ENCODE measurements around the gene HNRNPA2B1. TPM values are rescaled to one million over a fixed set of nuclear protein-coding genes. Genes with fewer than 3 reads are reported as not detected.

The HNRNPA2B1 gene
- total RNA-seq, 1 experiment from 2014 or later: 1,137 TPM

GRCh38 chr7:26227987-26228386, 27.4 kb upstream of the HNRNPA2B1 start:
- no peak overlapping the region for H3T11ph ChIP-seq (ENCODE audit: low read length)

More at GRCh38 chr7:26227987-26228386, 27.4 kb upstream of the HNRNPA2B1 start:
- H3K14ac ChIP-seq (ENCODE audit: insufficient read depth, low read length): no peak overlapping the region
- no peak overlapping the region for H2BK12ac ChIP-seq (ENCODE audit: insufficient read length, low read depth, low read length)
- H3K27ac ChIP-seq (ENCODE audit: insufficient read length, low read depth, low read length): no peak overlapping the region
- no peak overlapping the region for H2BK15ac ChIP-seq (ENCODE audit: low read depth, low read length)
- no peak overlapping the region for H2BK5ac ChIP-seq (ENCODE audit: insufficient read length, low read length)
- no peaks in the 10 kb centered on the region for H3K79me2 ChIP-seq (ENCODE audit: insufficient read depth, low read length)
- no peak overlapping the region for H4K8ac ChIP-seq (replicated peaks; ENCODE audit: insufficient read length, low read depth, low read length)
- no peak overlapping the region for H2AK5ac ChIP-seq (ENCODE audit: insufficient read length, low read length)
- H3K27me3 ChIP-seq (ENCODE audit: insufficient read depth, low read length): no peaks in the 10 kb centered on the region
- H4K20me1 ChIP-seq (ENCODE audit: control insufficient read depth, insufficient read depth, insufficient read length): no peaks in the 10 kb centered on the region
- H3K27me3 Mint-ChIP-seq (ENCODE audit: low read depth): no peaks in the 10 kb centered on the region; the same call in 1 of the 2 replicates
- no peaks in the 10 kb centered on the region for H3K4me1 ChIP-seq (ENCODE audit: insufficient read depth, low read length)
- H3K9me3 Mint-ChIP-seq: peaks cover 8 to 13% of the 10 kb centered on the region in 2 experiments; a peak in 4 of 5 replicates
- no peak overlapping the region for H4K5ac ChIP-seq (ENCODE audit: insufficient read length, low read depth, low read length)
- no peak overlapping the region for H3K27ac Mint-ChIP-seq
- H2AFZ ChIP-seq (ENCODE audit: low read length): no peak overlapping the region
- H3K9me3 ChIP-seq (ENCODE audit: control insufficient read depth, low read depth, low read length): no peaks in the 10 kb centered on the region
- H3K4me1 Mint-ChIP-seq: no peaks in the 10 kb centered on the region
- no peaks in the 10 kb centered on the region for H3K79me1 ChIP-seq (ENCODE audit: insufficient read depth, low read depth, low read length, poor library complexity, severe bottlenecking)
- H3K23me2 ChIP-seq (ENCODE audit: insufficient read length, low read depth, low read length, poor library complexity, severe bottlenecking): no peaks in the 10 kb centered on the region
- H3K4me2 ChIP-seq (ENCODE audit: insufficient read depth, insufficient read length, low read length): no peak overlapping the region
- TF ChIP-seq, protein P1, sequence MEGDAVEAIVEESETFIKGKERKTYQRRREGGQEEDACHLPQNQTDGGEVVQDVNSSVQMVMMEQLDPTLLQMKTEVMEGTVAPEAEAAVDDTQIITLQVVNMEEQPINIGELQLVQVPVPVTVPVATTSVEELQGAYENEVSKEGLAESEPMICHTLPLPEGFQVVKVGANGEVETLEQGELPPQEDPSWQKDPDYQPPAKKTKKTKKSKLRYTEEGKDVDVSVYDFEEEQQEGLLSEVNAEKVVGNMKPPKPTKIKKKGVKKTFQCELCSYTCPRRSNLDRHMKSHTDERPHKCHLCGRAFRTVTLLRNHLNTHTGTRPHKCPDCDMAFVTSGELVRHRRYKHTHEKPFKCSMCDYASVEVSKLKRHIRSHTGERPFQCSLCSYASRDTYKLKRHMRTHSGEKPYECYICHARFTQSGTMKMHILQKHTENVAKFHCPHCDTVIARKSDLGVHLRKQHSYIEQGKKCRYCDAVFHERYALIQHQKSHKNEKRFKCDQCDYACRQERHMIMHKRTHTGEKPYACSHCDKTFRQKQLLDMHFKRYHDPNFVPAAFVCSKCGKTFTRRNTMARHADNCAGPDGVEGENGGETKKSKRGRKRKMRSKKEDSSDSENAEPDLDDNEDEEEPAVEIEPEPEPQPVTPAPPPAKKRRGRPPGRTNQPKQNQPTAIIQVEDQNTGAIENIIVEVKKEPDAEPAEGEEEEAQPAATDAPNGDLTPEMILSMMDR (conservative IDR thresholded peaks at IDR 0.05): no peak
- H3K23ac ChIP-seq (ENCODE audit: insufficient read length, low read depth, low read length): no peak overlapping the region
- no peak overlapping the region for H2BK120ac ChIP-seq (ENCODE audit: low read depth, low read length, poor library complexity, severe bottlenecking)
- WGBS (ENCODE audit: extremely low coverage, insufficient read length, low lambda C conversion rate): no CpG with 5 or more reads among the region's 2 CpGs
- no peak overlapping the region for H3K9ac ChIP-seq (ENCODE audit: extremely low read depth, insufficient read length, low read length)
- no peak overlapping the region for H2BK20ac ChIP-seq (ENCODE audit: low read depth, low read length, poor library complexity, severe bottlenecking)
- H3K4ac ChIP-seq (ENCODE audit: low read depth, low read length): no peak overlapping the region
- peaks cover 0 to 8% (median 6%) of the 10 kb centered on the region in 3 experiments; a peak in 3 of 7 replicates for H3K36me3 Mint-ChIP-seq (ENCODE audit: insufficient read depth in 1 of 3, low read depth in 3 of 3)
- no peak overlapping the region for H3K4me3 Mint-ChIP-seq
- no peak overlapping the region for H3K18ac ChIP-seq (ENCODE audit: insufficient read length, low read depth, low read length)
- no peak for DNase-seq
- H4K91ac ChIP-seq (ENCODE audit: insufficient read length, low read depth, low read length): no peak overlapping the region
- H3K56ac ChIP-seq (ENCODE audit: insufficient read length, low read depth, low read length): no peak overlapping the region
